ENCODE measurements around the gene GPN3. TPM values are rescaled to one million over a fixed set of nuclear protein-coding genes. Genes with fewer than 3 reads are reported as not detected.

GPN3 gene
- total and polyA plus RNA-seq, 2 of the 8 experiments (the other 6 are each of a cell fraction or from before 2014, with no cell fraction given), result 49.7 to 52.9 TPM

GRCh38 chr12:110501752-110502738, 34.0 kb upstream of the GPN3 start, which contains the start of the genes RAD9B and VPS29 (continued):
- TF ChIP-seq BACH1 (IDR thresholded peaks at IDR 0.05; ENCODE audit: low read length) (no peak), TAF7 (optimal IDR thresholded peaks at IDR 0.05; ENCODE audit: borderline replicate concordance, low read depth, low read length) (no peak), TCF12 (IDR thresholded peaks at IDR 0.05; ENCODE audit: low read depth, low read length) (peak; percentile 67; the same call in 1 of the 2 replicates), YY1 (IDR thresholded peaks at IDR 0.05; ENCODE audit: low read depth, low read length) (peak; percentile 91), ATF3 (IDR thresholded peaks at IDR 0.05; ENCODE audit: insufficient read depth, low read depth, low read length) (no peak), POLR2A (IDR thresholded peaks at IDR 0.05; ENCODE audit: control extremely low read depth in 1 of 2, low read depth in 2 of 2, low read length in 2 of 2) (peak in 1 of 2 experiments; percentile 38; a peak in 1 of 3 replicates), CEBPB (IDR thresholded peaks at IDR 0.05; ENCODE audit: low read depth, low read length) (peak; percentile 13; the same call in 1 of the 2 replicates), CTCF (IDR thresholded peaks at IDR 0.05; ENCODE audit: control extremely low read depth in 1 of 3, insufficient read depth in 1 of 3, low read depth in 1 of 3, low read length in 3 of 3) (no peak), CBX8 (IDR thresholded peaks at IDR 0.05; ENCODE audit: borderline replicate concordance, low read depth, low read length) (no peak), SAP30 (IDR thresholded peaks at IDR 0.05; ENCODE audit: insufficient read depth, insufficient replicate concordance, low read length) (peak; percentile 44), MAX (IDR thresholded peaks at IDR 0.05) (peak; percentile 100), SIN3A (conservative IDR thresholded peaks at IDR 0.05 in 1 of 2, IDR thresholded peaks at IDR 0.05 in 1 of 2; ENCODE audit: low read depth in 1 of 2, low read length in 2 of 2) (peak in 1 of 2 experiments; percentile 86; a peak in 1 of 4 replicates), POLR2AphosphoS5 (IDR thresholded peaks at IDR 0.05; ENCODE audit: low read depth, low read length) (no peak), RXRA (IDR thresholded peaks at IDR 0.05; ENCODE audit: insufficient read depth, low read depth, low read length) (no peak), POU5F1 (IDR thresholded peaks at IDR 0.05; ENCODE audit: low read depth, low read length) (no peak), CBX5 (IDR thresholded peaks at IDR 0.05; ENCODE audit: low read depth, low read length) (no peak), GTF2F1 (IDR thresholded peaks at IDR 0.05; ENCODE audit: borderline replicate concordance, low read depth, low read length) (peak; percentile 95), CTBP2 (IDR thresholded peaks at IDR 0.05; ENCODE audit: borderline replicate concordance, insufficient read depth, insufficient read length, low read length) (no peak), GABPA (IDR thresholded peaks at IDR 0.05; ENCODE audit: borderline replicate concordance, insufficient read depth, low read length) (no peak)

All from H1 (cell line).